Measurements from ENCODE around the gene MAP1LC3B2.

The MAP1LC3B2 gene

DNA sequence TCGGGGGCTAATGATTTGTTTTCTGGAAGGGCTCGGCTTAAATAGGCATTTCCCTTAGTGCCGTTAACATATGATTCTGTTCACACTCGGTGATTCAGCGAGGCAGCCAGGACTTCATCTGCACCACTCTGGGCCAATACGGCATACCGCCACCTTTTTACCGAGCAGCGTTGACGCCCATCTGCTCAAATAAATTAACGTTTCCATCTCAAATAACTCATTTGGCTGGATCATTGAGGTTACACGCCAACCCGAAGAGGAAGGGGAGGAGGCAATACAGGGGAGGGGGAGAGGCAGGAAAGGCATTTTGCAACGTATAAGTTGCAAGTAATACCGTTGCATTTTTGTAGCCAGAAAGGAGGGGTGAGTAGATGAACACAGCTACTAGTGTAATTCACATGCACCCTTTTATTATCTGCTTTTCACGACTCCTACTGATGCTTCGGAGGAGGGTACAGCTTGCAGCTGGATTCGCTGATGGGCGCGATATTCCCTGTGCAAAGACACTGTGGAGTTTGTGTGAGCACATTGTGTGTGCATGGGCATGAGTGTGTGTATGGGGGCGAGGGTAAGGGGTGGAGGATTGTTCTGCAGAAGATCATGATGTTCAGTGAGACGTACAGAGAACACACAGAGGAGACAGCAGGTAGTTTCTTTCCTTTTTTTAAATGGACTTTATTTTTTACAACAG, 45.9 kb downstream of the MAP1LC3B2 start:
- TF ChIP-seq, protein P1, sequence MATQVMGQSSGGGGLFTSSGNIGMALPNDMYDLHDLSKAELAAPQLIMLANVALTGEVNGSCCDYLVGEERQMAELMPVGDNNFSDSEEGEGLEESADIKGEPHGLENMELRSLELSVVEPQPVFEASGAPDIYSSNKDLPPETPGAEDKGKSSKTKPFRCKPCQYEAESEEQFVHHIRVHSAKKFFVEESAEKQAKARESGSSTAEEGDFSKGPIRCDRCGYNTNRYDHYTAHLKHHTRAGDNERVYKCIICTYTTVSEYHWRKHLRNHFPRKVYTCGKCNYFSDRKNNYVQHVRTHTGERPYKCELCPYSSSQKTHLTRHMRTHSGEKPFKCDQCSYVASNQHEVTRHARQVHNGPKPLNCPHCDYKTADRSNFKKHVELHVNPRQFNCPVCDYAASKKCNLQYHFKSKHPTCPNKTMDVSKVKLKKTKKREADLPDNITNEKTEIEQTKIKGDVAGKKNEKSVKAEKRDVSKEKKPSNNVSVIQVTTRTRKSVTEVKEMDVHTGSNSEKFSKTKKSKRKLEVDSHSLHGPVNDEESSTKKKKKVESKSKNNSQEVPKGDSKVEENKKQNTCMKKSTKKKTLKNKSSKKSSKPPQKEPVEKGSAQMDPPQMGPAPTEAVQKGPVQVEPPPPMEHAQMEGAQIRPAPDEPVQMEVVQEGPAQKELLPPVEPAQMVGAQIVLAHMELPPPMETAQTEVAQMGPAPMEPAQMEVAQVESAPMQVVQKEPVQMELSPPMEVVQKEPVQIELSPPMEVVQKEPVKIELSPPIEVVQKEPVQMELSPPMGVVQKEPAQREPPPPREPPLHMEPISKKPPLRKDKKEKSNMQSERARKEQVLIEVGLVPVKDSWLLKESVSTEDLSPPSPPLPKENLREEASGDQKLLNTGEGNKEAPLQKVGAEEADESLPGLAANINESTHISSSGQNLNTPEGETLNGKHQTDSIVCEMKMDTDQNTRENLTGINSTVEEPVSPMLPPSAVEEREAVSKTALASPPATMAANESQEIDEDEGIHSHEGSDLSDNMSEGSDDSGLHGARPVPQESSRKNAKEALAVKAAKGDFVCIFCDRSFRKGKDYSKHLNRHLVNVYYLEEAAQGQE (IDR thresholded peaks at IDR 0.05; ENCODE audit: insufficient read depth in 1 of 2, low read depth in 2 of 2, low read length in 2 of 2), result no peak
- TF ChIP-seq SIN3A (IDR thresholded peaks at IDR 0.05; ENCODE audit: borderline replicate concordance, insufficient read depth, low read length), result no peak
- no peak for TF ChIP-seq TAF1 (IDR thresholded peaks at IDR 0.05; ENCODE audit: borderline replicate concordance, insufficient read depth, low read length)
- no peak for TF ChIP-seq POLR2AphosphoS5 (IDR thresholded peaks at IDR 0.05; ENCODE audit: low read depth, low read length)
- TF ChIP-seq FOXP2 (optimal IDR thresholded peaks at IDR 0.05; ENCODE audit: borderline replicate concordance, extremely low read depth, extremely low read length, insufficient read depth), result no peak

DNA sequence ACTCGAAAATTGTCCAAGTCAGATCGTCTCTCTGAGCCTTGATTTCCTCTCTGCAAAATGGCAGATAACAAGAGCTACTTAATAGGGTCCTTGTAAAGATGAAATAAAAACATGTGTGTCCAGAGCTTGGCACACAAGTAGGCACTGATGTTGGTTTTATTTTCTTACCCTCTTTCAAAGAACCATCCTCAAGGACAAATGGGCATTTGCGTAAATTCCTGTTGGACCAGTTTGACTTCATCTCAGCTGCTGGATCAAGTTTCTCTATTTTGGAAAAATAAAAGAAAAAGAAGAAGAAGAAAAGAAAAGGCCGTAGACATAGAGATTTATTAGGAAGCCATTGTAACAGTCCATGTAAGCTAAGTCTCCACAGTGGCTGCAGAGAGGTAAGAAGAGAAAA, 47.2 kb downstream of the MAP1LC3B2 start:
- no peak for TF ChIP-seq POLR2AphosphoS5 (IDR thresholded peaks at IDR 0.05; ENCODE audit: low read depth, low read length)
- TF ChIP-seq, protein P1 (IDR thresholded peaks at IDR 0.05; ENCODE audit: insufficient read depth in 1 of 2, low read depth in 2 of 2, low read length in 2 of 2), result no peak

DNA sequence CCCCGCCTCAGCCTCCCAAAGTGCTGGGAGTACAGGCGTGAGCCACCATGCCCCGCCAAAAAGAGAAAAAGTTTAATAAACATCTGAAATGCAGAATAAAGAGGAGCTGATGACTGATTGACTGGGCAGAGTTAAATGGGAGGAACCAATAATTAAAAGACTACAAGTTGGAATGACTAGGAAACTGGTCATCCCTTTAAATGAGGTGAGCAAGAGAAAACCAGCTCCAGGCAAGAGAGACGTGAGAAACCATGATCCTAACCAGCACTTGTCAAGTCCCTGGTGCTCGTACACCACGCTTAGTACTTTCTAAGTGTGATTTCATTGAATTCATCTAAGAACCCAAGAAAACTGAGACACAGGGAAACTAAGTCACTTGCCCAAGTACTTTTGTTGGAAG, 47.9 kb downstream of the MAP1LC3B2 start:
- no peak for TF ChIP-seq FOXP2 (optimal IDR thresholded peaks at IDR 0.05; ENCODE audit: borderline replicate concordance, extremely low read depth, extremely low read length, insufficient read depth)
- TF ChIP-seq SIN3A (IDR thresholded peaks at IDR 0.05; ENCODE audit: borderline replicate concordance, insufficient read depth, low read length), result no peak
- no peak for TF ChIP-seq POLR2AphosphoS5 (IDR thresholded peaks at IDR 0.05; ENCODE audit: low read depth, low read length)
- TF ChIP-seq, protein P1 (IDR thresholded peaks at IDR 0.05; ENCODE audit: insufficient read depth in 1 of 2, low read depth in 2 of 2, low read length in 2 of 2), result no peak

DNA sequence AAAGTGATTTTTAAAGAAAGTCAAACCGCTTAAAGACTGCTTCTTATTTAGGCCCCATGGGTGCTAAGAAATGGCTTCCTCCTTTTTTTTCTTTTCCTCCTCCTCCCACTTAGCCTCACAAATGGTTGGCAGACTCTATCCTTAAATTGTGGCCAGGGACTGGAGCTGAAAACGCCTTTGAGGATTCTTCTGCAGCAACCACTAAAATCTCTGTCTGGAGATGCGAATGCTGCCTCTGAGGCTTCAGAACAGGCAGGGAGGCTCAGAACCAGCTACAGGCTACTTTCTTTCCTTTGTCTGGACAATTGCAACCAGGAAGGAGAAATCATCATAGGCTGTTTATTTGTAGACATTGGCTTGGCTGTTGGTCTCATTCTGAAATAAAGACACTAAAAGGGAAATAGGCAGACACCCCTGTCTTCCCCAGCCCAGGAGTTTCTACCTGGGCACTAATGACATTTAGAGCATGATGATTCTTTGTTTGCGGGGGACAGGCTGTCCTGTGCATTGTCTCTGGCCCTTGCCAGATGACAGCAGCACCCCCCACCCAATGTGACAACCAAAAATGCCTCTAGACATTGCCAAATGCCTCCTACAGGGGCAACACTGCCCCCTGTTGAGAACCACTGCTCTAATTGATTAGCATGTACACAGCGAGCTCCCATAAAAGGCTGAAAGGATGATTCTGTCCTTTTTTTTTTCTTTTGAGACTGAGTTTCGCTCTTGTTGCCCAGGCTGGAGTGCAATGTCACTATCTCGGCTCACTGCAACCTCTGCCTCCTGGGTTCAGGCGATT, 50.3 kb downstream of the MAP1LC3B2 start:
- TF ChIP-seq FOXP2 (optimal IDR thresholded peaks at IDR 0.05; ENCODE audit: borderline replicate concordance, extremely low read depth, extremely low read length, insufficient read depth) (no peak), SIN3A (IDR thresholded peaks at IDR 0.05; ENCODE audit: borderline replicate concordance, insufficient read depth, low read length) (no peak), POLR2AphosphoS5 (IDR thresholded peaks at IDR 0.05; ENCODE audit: low read depth, low read length) (no peak), TAF1 (IDR thresholded peaks at IDR 0.05; ENCODE audit: borderline replicate concordance, insufficient read depth, low read length) (no peak)
- TF ChIP-seq, protein P1 (IDR thresholded peaks at IDR 0.05; ENCODE audit: insufficient read depth in 1 of 2, low read depth in 2 of 2, low read length in 2 of 2), result no peak
